HTERT RPE-1 (cell line): ENCODE results near the gene ARHGEF11.
"Not testable (repeated sequence)": the region's sequence is repeated elsewhere in the genome, so short reads cannot be mapped to it uniquely, and the experiment has no call there.

ENCODE experiments used
- in situ Hi-C: fragments of 300-500 bp; cut with MboI; formaldehyde crosslinking; loops from 4 replicates; pipeline ENCODE4 v1.14.3; 2020; ENCODE audit warnings: low sequenced_read_pairs

Gene ARHGEF11

DNA sequence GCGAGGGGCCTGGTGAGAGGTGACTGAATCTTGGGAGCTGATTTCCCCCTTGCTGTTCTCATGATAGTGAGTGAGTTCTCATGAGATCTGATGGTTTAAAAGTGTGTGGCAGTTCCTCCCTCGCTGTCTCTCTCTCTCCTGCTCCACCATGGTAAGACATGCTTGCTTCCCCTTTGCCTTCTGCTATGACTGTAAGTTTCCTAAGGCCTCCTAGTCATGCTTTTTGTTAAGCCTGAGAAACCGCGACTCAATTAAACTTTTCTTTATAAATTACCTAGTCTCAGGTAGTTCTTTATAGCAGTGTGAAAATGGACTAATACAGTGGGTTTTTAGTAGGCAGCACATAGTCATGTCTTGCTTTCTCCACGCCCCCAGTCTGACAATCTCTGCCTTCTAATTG, 10.2 kb upstream of the ARHGEF11 start:
- in situ Hi-C loops, result not testable (repeated sequence)

DNA sequence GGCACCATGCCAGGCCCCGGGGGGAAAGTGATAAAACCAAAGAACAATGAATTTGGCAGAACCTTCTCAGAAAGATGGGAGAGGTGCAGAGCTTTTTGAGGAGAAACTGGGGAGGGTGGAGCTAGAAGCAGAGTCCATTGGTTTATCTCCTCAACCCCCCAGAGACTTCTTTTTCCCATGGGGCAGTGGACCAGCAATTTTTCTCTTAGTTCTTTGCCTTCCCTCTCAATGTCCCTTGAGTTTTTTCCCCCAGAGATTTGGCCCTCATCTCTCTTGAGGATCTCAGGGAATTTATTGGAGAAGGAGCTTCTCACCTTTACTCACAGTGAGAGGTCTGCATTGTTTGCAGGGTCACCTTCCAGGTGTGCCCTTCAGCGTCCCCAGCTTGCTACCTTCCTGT, 5.3 kb upstream of the ARHGEF11 start:
- in situ Hi-C loops, result no loop called here

DNA sequence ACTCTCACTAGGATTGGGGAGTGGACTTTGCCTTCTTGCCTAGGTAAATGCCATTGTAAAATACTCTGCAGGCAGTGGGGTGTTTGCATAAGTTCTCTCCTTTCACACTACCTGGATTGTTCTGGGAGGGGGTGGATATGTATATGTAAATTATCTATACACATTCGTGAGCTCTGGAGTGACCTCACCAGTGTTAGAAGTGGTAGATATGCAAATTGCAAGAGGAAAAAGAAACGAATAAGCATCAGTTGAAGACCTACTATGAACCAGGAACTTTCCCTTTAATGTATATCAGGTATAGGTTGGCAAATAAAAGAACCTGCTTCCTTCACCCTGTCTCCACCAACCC, 1.5 kb upstream of the ARHGEF11 start:
- in situ Hi-C loops, result no loop called here

DNA sequence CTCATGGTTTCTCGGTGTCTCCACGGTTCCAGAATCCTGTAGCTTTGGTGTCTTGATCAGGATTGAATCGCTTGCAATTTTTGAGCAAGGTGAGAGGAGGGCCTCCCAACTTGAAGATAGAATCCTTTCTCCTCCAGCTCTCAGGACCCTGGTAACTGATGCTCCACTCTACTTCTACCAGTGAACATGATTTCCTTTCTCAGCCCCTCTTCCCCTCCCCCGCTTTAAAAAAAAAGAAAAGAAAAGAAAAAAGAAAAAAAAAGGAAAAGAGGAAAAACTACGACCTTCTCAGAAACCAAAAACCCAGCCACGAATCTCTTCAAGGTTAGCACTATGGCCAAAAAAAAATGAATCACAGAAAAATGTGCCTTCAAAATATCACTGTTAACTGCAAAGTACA, 1.2 kb downstream of the ARHGEF11 start:
- in situ Hi-C loops, result no loop called here

DNA sequence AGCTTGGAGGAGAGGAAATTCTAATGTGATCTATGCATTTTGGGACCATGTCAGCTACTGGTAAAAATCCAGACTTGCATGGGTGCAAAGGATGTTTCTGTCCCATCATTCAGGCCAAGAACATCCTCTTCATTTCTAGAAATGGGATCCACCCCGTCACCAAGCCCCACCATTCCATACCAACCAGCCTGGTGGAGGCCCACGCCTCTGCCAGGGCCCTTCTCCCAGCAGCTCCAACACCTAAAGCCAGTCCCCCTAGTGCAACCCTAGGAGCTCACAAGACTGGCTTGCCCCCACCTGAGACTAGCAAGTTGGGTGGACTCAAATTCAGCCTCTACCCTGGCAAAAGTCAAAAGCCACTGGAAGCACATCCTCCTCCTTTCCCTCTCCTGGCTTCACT, 1.9 kb downstream of the ARHGEF11 start:
- in situ Hi-C loops, result no loop called here

DNA sequence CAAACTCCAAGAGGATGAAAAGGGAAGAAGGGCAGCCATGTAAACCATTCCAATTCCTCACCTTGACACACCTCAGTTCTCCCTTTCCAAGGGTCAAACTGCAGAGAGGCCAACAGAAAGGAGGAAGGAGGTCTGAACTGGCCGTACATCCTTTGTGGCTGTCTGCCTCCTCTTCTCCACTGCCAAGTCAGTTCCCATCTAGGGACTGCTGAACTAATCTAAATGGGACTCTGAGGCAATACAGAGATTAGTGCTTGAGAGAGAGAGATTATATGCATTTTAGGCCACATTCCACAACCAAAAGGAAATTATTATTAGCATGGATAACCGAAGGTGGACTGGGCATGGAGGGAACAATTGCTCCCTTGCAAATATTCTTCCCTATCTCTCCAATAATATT, 2.7 kb downstream of the ARHGEF11 start:
- in situ Hi-C loops, result no loop called here

DNA sequence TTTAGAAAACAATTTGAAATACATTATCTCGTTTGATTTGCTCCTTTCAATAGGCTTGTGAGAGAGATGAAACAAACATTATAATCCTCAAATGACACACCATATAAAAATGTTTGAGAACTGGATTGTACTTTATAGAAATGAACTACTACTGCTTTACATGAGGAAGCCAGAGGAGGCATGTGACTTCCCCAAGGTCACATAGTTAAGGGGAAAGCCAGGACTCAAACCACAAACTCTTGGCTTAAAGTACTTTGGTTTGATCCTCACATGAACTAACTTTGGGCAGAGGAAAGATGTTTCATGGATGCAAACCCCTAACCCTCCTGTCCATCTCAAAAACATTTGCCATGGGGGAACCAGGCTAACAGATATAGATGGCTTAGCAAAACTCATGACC, 4.7 kb downstream of the ARHGEF11 start:
- in situ Hi-C loops, result no loop called here

DNA sequence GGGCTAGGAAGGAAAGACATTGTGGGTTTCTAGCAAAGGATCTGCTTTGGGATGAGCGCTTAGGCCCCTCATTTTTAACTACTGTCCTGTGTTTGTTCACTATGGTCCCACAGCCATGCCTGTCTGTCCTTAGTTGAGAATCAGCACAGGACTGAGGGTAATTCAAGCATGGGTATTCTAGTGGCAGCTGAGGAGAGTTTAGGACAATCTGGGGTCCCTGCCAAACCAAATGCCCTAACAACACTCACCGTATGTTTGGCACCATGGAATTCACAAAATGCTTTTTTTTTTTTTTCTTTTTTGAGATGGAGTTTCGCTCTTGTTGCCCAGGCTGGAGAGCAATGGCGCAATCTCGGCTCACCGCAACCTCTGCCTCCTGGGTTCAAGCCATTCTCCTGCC, 10.4 kb downstream of the ARHGEF11 start:
- in situ Hi-C loops, result no loop called here

DNA sequence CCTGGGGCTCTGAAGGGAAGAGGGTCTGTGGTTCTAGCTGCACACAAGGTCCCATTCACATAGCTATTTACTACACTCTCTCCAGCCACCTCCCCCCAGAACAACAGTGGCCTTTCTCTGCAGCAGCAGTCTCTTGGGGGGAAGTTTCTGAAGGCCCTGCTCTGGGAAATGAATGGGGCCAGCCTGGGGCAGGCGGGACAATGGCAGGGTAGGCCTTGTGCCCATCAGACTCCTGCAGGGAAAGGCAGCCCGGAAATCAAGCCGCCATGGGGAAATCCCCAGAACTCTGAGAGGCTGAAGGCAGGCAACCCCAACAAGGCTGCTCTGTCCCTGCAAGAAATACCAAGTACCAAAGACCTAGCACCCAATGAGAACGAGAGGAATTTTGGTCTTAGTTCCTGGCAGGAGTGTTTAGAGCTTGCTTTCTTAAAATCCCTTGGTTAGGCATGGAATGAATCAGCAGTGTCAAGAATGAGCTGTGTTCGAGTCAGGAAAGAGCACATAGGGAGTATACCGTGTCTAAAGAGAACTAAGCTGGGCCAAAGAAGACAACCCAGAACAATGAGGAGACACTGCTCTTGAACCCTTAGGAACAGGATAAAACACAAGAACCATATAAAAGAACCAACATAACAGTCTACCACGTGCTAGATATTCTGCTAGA, 11.3 kb downstream of the ARHGEF11 start:
- in situ Hi-C loops, result no loop called here

DNA sequence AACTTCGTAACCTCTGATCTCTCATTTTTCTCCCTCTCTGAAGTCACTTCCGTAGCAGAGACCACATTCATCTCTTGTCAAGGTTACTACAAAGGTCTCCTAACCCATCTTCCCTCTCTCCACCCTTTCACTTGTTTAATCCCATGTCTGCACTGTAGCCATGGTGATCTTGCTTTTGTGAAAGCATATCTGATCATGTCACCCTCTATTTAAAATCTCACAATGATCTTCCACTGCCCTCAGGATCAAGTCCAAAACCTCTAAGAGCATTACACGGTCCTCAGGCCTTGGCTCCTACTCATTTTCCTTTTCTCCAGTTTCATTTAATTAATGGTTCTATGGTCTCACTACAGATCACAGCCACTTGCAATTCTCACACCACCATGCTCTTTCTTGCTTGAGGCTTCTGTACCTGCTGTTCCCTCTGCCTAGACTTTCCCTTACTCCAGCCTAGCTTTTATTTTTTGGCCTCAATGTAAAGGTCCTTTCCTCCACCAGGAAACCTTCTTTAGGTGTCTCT, 12.1 kb downstream of the ARHGEF11 start:
- in situ Hi-C loops, result no loop called here

DNA sequence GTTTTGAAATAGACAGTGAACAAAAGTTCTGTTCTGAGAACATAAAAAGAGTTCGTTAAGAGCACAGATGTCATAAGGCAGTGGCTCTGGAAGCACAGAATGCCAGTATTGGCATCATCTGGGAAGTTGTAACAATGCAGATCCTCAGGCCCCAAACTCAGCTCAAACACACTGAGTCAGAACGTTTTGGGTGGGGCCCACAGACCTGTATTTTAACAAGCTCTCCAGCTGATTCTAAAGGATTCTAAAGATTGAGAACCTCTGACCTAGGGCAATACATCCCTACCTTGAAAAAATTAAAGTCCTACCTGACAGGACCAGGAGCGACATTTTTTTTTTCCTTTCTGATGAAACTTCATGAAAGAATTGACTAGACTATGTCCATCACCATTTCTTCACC, 13.2 kb downstream of the ARHGEF11 start:
- in situ Hi-C loops, result no loop called here

DNA sequence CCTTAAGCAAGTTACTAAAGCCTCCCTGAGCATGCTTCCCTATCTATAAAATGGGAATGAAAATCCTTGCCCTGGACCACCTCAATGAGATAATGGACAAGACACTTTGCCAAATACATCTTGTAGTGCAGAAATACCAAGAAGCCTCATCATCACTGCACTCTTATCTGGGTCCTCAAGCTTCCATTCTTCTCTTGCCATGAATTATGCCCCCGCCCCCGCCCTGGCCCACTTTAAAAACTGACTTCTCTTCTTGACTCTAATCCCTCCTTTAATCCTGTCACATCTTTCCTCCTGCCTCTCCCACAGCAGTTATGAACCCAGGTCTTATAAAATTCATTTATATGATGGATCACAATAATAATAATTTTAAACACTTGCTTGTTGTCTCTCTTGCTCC, 14.8 kb downstream of the ARHGEF11 start:
- in situ Hi-C loops, result no loop called here

DNA sequence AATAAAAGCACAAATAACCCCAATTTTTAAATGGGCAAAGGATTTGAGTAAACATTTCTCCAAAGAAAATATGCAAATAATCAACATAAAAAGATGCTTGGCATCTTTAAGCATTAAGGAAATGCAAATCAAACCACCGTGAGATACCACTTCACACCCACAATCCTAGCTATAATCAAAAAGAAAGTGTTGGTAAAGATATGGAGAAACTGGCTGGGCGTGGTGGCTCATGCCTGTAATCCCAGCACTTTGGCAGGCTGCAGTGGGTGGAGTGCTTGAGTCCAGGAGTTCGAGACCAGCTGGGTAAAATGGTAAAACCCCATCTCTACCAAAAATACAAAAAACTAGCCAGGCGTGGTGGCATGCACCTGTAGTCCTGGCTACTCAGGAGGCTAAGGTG, 16.9 kb downstream of the ARHGEF11 start:
- in situ Hi-C loops, result no loop called here

DNA sequence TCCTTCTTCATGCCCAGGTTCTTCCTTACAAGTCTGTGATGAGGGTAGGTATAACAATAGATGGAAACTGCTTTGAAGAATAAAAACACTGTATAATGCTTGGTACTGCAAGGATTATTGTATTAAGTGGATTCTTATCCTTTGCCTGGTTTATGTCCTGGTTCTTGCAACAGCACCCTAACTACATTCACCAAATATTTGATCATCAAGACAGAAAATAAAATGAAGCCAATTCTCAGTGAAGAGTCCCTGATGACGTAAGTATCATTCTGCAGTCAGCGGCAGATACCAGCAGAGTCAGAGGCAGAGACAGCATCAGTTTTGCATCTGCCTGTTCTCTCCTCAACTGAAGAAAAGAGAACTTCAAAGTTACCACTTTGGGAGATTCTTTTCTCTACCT, 19.7 kb downstream of the ARHGEF11 start:
- in situ Hi-C loops, result no loop called here

DNA sequence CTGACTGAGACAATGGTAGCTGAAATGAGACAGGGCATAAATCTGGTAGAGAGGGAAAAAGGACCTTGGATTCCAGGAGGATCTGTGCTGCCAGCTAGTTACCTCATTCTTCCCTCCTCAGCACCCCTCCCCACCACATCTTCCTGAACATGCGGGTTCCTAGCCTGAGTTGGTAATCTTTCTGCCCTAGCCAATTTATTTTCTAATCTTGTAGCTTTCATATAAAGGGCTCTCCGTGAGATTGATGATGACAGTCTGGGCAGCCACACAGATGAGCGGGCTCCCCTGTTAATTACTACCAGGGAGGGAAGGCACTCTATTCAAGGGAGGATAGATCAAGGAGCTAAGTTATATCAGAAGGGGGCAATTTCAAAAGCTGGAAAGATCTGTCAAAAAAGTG, 20.2 kb downstream of the ARHGEF11 start:
- in situ Hi-C loops, result no loop called here

DNA sequence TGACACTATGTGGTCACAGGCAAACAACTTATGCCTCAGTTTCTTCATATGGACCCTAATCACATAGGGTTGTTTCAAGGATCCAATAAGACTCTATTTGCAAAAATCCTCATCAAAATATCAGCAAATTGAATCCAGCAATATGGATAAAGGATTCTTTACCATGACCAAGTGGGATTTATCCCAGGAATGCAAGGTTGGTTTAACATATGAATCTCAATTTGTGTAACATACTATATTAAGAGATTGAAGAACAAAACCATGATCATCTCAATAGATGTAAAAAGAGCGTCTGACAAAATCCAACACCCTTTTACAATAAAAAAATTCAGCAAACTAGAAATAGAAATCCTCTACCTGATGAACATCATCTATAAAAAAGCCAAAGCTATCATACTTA, 23.9 kb downstream of the ARHGEF11 start:
- in situ Hi-C loops, result no loop called here

DNA sequence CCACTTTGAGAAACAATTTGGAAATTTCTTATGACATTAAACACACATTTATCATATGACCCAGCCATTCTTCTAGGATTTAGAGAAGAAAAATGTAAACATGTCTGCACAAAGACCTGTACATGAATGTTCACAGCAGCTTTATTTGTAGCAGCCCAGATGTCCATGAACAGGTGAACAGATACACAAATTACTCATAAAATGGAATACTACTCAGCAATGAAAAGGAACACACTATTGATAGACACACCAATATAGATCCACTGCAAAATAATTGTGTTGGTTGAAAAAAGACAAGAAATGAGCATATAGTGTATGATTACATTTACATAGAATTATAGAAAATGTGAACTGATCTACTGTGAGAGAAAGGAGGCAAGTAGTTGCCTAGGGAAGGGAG, 26.1 kb downstream of the ARHGEF11 start:
- in situ Hi-C loops, result no loop called here

DNA sequence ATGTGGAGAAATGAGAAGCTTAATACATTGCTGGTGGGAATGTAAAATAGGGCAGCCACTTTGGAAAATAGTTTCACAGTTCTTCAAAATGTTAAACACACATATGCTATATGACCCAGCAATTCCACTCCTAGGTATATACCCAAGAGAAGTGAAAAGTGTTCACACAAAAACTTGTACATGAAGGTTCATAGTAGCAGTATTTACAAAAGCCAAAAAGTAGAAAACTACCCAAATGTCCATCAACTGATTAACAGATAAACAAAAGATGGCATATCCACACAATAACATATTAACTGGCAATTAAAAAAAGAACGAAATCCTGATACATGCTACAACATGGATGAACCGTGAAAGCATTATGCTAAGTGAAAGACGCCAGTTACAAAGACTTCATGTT, 33.7 kb downstream of the ARHGEF11 start:
- in situ Hi-C loops, result no loop called here

DNA sequence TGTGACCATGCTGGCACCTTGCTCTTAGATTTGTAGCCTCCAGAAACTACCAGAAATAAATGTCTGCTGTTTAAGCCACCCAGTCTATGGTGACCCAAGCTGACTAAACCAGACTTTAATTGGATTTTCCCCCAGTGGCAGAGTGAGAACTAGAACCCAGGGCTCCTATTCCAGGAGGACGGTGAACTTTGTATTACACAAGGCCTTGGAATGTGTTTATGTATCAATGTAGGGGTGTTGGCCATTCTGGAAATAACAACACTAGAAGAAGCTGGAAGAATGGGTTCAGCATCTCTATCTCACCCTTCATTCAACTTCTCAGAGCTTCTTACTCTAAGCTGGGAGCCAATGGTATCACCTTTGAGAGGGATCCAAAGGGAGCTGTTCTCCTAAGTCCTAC, 37.0 kb downstream of the ARHGEF11 start:
- in situ Hi-C loops, result no loop called here

DNA sequence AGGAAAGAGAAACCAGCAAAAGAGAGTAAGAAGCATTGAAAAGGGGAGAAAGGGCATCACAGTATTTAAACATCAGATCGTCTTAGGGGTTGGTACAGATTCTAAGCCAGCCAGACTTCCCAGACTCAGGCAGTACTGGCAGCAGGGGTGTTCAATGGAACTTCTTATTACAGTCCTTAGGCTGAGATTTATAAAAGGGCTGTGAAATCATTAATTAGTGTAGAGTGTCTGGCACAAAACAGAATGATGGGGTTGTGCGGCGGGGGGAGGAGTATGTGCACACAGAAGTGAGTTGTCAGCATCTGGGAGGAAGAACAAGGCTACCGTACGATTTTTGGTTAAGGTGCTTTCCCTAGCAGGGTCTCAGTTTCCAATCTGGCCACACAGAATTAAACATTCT, 38.2 kb downstream of the ARHGEF11 start:
- in situ Hi-C loops, result no loop called here

DNA sequence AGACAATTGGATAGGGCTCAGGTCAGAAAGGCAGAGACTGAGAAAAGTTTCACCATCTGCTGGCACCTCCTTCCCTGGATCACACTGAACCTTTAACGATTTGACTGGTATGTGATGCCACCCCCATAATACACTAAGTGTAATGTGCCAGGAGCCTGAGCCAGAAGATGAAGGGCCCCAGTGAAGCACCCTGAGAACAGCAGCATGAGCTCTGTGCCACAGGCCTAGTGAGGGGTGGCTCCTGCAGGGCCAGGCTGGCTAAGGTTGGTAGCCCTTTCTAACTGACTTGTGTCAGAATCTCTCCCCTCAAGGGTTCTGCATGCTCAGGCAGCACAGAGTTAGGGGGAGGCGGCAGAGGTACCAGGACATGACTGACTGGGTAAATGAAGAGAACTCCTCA, 38.9 kb downstream of the ARHGEF11 start:
- in situ Hi-C loops, result no loop called here

DNA sequence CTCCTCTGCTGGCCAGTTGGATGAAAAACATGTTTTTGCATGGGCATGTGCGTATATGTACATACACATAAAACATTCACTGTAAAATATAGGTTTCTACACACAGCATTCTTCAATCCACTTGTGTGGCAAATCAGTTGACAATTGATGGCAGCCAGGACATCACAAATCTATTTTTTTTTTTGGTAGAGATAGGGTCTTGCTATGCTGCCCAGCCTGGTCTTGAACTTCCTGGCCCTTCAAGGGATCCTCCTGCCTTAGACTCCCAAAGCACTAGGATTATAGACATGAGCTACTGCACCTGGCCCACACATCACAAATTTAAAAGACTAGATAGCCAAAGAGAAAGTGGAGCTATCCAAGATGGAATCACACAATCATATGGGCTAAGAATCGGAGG, 39.6 kb downstream of the ARHGEF11 start:
- in situ Hi-C loops, result no loop called here

DNA sequence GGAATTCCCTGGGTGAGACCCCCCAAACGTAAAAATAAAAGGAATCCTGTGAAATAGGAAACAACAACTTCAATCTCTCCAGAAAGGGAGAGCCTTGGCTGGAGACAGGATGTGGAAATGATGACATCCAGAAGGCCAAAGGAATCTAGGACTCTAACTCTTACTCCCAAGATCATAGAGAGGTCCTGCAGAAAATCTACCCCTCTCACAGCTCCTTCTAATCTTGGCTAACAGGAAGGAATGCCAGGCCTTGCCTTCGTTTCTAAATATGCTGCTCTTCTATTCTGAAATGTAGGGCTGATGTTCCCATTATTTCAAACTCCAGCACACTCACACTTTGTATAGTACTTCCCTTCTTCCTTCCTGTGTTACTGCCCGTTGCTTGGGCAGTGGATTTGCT, 40.7 kb downstream of the ARHGEF11 start:
- in situ Hi-C loops, result no loop called here
